ENCODE results near the gene THSD7B. TPM values are rescaled to one million over a fixed set of nuclear protein-coding genes. Genes with fewer than 3 reads are reported as not detected.

Gene THSD7B
- total and polyA plus RNA-seq, 10 of the 15 experiments (the other 5 are each of a cell fraction or from before 2014, with no cell fraction given), result 0.03 to 0.56 (median 0.28) TPM

DNA sequence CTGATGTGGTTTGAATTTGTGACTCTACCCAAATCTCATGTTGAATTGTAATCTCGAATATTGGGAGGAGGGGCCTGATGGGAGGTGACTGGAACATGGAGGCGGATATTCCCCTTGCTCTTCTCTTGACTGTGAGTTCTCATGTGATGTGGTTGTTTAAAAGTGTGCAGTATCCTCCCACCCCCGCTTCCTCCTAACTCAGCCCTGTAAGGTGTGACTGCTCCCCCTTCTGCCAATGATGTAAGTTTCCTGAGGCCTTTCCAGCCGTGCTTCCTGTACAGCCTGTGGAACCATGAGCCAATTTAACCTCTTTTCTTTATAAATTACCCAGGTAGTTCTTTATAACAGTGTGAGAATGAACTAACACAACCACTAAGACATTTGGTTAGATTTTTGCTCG is 458.4 kb downstream of the THSD7B start (continued):
- no peak for TF ChIP-seq MYB (IDR thresholded peaks at IDR 0.05; ENCODE audit: borderline replicate concordance, low read depth, low read length)
- TF ChIP-seq EED (IDR thresholded peaks at IDR 0.05; ENCODE audit: low read depth), result peak; percentile 61; the same call in 1 of the 2 replicates
- no peak for TF ChIP-seq NFXL1 (IDR thresholded peaks at IDR 0.05; ENCODE audit: borderline replicate concordance)
- TF ChIP-seq HDAC2 (IDR thresholded peaks at IDR 0.05), result no peak
- TF ChIP-seq EP300 (IDR thresholded peaks at IDR 0.05; ENCODE audit: borderline replicate concordance in 1 of 2, control insufficient read depth in 1 of 2, low read depth in 2 of 2, low read length in 2 of 2), result 0 out of 4 replicates have a peak, but pooled peaks of 1 of the 2 experiments have one; percentile 4

DNA sequence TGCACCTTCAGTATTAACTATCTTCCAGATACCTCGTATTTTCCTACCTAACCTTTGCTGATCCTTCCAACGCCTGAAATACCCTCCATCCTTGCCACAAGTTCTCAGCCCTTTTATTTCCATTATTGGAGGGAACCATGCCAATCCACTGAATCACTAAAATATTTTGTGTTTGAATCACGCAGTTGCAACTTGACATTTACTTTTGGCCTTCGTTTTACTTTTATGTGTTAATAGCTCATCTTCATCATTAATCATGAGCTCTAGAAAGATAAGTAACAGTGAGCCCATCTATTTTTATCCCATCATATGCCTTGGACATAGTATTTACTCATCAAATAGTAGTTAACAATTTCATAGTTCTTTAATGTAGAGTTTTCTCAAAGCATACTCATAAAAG is 463.2 kb downstream of the THSD7B start:
- Histone ChIP-seq H4K20me1 (ENCODE audit: control insufficient read depth, insufficient read depth) (no peaks in the 10 kb centered on the region), H3K9me3 (replicated peaks; ENCODE audit: control insufficient read depth, insufficient read depth, low read length) (no peaks in the 10 kb centered on the region), H3K79me2 (ENCODE audit: control insufficient read depth, insufficient read depth, low read length) (no peaks in the 10 kb centered on the region), H2AFZ (ENCODE audit: control insufficient read depth, low read depth, low read length) (no peak overlapping the region), H3K27me3 (replicated peaks in 1 of 2; ENCODE audit: control insufficient read depth in 2 of 2, insufficient read depth in 2 of 2, low read length in 1 of 2) (no peaks in the 10 kb centered on the region), H3K4me3 (no peak overlapping the region), H3K27ac (ENCODE audit: control insufficient read depth, insufficient read depth) (no peak overlapping the region), H3K36me3 (ENCODE audit: control insufficient read depth in 2 of 2, insufficient read depth in 2 of 2, low read length in 1 of 2) (no peaks in the 10 kb centered on the region), H3K9ac (ENCODE audit: control insufficient read depth, insufficient read depth, low read length) (no peak overlapping the region), H3K4me2 (ENCODE audit: control insufficient read depth, insufficient read depth) (no peak overlapping the region), H3K4me1 (ENCODE audit: control insufficient read depth, insufficient read depth, low read length) (no peaks in the 10 kb centered on the region)
- TF ChIP-seq, protein P1, sequence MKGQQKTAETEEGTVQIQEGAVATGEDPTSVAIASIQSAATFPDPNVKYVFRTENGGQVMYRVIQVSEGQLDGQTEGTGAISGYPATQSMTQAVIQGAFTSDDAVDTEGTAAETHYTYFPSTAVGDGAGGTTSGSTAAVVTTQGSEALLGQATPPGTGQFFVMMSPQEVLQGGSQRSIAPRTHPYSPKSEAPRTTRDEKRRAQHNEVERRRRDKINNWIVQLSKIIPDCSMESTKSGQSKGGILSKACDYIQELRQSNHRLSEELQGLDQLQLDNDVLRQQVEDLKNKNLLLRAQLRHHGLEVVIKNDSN (IDR thresholded peaks at IDR 0.05; ENCODE audit: borderline replicate concordance, extremely low read length, insufficient read depth, low read depth, low read length), result no peak
- TF ChIP-seq IKZF2 (IDR thresholded peaks at IDR 0.05) (no peak), BACH1 (IDR thresholded peaks at IDR 0.05; ENCODE audit: borderline replicate concordance) (no peak)
- POLR2A ChIA-PET, result no interaction called here
- in situ Hi-C loops (cut with MboI) (no loop called here), intact Hi-C loops (cut with micrococcal nuclease; ENCODE audit: unreplicated experiment) (no loop called here)
- ATAC-seq (no peak), DNase-seq (ENCODE audit: low read depth, low spot score) (no peak), FAIRE-seq (no peak)
- 10% methylated on average over 4 of the region's 4 CpGs for WGBS (ENCODE audit: insufficient coverage, insufficient replicate concordance, low lambda C conversion rate, missing lambda C conversion rate)
- BruUV-seq (replicated peaks), result no TSS peak
- CTCF ChIA-PET, result interaction anchor here (0.9 to 2.0 kb wide), 5 partner anchors 11 to 610 kb away, joined by 3 to 9 read pairs (median 4); no protein-coding TSS in a partner anchor
- SMC1A ChIA-PET (ENCODE audit: uncharacterized antibody, unreplicated experiment), result interaction anchor here (0.7 to 3.3 kb wide), 9 partner anchors 12 to 60 kb away, joined by 3 to 12 read pairs (median 4); no protein-coding TSS in a partner anchor
- RAD21 ChIA-PET (ENCODE audit: unreplicated experiment), result interaction anchor here (0.5 to 1.0 kb wide), 4 partner anchors 21 to 55 kb away, joined by 3 to 4 read pairs (median 3); no protein-coding TSS in a partner anchor
